HCT116 (cell line): Measurements from ENCODE around the gene RGS6. TPM values are rescaled to one million over a fixed set of nuclear protein-coding genes. Genes with fewer than 3 reads are reported as not detected.

Experiments
- ATAC-seq: fragments of 200-7000 bp; cut with Tn5 transposase; 2 replicates; pipeline ENCODE4 v1.9.1; 2020; ENCODE audit warnings: mild to moderate bottlenecking, moderate library complexity
- BruUV-seq: library from RNA; stranded (reverse); fragments of 400-500 nt; replicated peaks from 2 replicates; lab custom pipeline; 2021; lab: Mats Ljungman, UMichigan
- CTCF ChIA-PET: fragments of 300-600 bp; sonication (Branson Sonifier 250); formaldehyde crosslinking; loops from one replicate; lab custom pipeline; 2021; ENCODE audit warnings: antibody characterized with exemption; lab: Charles Lee
- POLR2A ChIA-PET: fragments of 300-600, 350-600 bp; sonication (Branson Sonifier 250); formaldehyde crosslinking; loops from one replicate; lab custom pipeline; 2021; ENCODE audit warnings: antibody characterized with exemption; lab: Charles Lee
- RAD21 ChIA-PET, 2 experiments: fragments of 300-600 bp; sonication (Branson Sonifier 250); formaldehyde crosslinking; loops; one replicate each; lab custom pipeline; 2023; ENCODE audit warnings: low total read pairs in 2 of 2; ENCODE audit not compliant: uncharacterized antibody in 2 of 2, unreplicated experiment in 2 of 2, low non-redundant PET in 1 of 2; lab: Charles Lee
- DNase-seq: peaks from one replicate; pipeline ENCODE4 v3.0.0-alpha.2; 2010; ENCODE audit warnings: low read depth, low spot score
- H2AFZ ChIP-seq: fragments of 200-600 bp; shearing (Covaris generic), sonication (generic); 2 replicates; pipeline ENCODE4 v1.6.1; 2017; ENCODE audit warnings: low read depth, mixed run types, mixed read lengths, antibody characterized with exemption, low read length; ENCODE audit not compliant: poor library complexity, severe bottlenecking
- H3K27ac ChIP-seq: 2 replicates; pipeline ENCODE4 v1.5.1; 2012; ENCODE audit warnings: low read depth, low read length
- H3K27me3 ChIP-seq: fragments of 200-600 bp; sonication (generic); 2 replicates; pipeline ENCODE4 v1.6.1; 2016; ENCODE audit warnings: mixed run types, low read length, mixed read lengths; ENCODE audit not compliant: insufficient read depth
- H3K36me3 ChIP-seq, 2 experiments: fragments of 200-500 bp in 1 of 2; fragments of 200-600 bp in 1 of 2; sonication (Bioruptor generic) in 1 of 2; sonication (generic) in 1 of 2; 2 replicates each; pipeline versions ENCODE4 v1.5.1 to v1.6.1; 2014 to 2016; ENCODE audit warnings: low read length in 2 of 2, inconsistent platforms in 1 of 2, mixed read lengths in 1 of 2, mixed run types in 1 of 2; ENCODE audit not compliant: insufficient read depth in 2 of 2, control insufficient read depth in 1 of 2
- H3K4me1 ChIP-seq, 2 experiments: fragments of 200-600 bp in 1 of 2; sonication (generic) in 1 of 2; 2 replicates each; pipeline versions ENCODE4 v1.5.1 to v1.6.1; 2012 to 2017; ENCODE audit warnings: low read length in 2 of 2, inconsistent platforms in 1 of 2, mild to moderate bottlenecking in 1 of 2, mixed read lengths in 1 of 2, mixed run types in 1 of 2, moderate library complexity in 1 of 2; ENCODE audit not compliant: insufficient read depth in 2 of 2, control insufficient read depth in 1 of 2
- H3K4me2 ChIP-seq: fragments of 200-600 bp; sonication (generic); 2 replicates; pipeline ENCODE4 v1.6.1; 2017; ENCODE audit warnings: mixed run types, low read length, mixed read lengths
- H3K4me3 ChIP-seq, 2 experiments: fragments of 200-600 bp in 1 of 2; sonication (generic) in 1 of 2; replicated peaks in 1 of 2; 2 replicates each; pipeline ENCODE4 v1.5.1; 2011 to 2016; ENCODE audit warnings: low read length in 2 of 2, control low read depth in 1 of 2, low read depth in 1 of 2, mild to moderate bottlenecking in 1 of 2, mixed read lengths in 1 of 2, mixed run types in 1 of 2
- H3K79me2 ChIP-seq: fragments of 200-600 bp; sonication (generic); 2 replicates; pipeline ENCODE4 v1.6.1; 2017; ENCODE audit warnings: mild to moderate bottlenecking, mixed run types, low read length, moderate library complexity, mixed read lengths; ENCODE audit not compliant: insufficient read depth
- H3K9ac ChIP-seq: fragments of 200-600 bp; sonication (generic); 2 replicates; pipeline ENCODE4 v1.6.1; 2016; ENCODE audit warnings: low read length, mixed read lengths
- H3K9me2 ChIP-seq: fragments of 200-600 bp; sonication (generic), shearing (Covaris generic); 2 replicates; pipeline ENCODE4 v1.6.1; 2017; ENCODE audit warnings: mixed run types, mild to moderate bottlenecking, moderate library complexity; ENCODE audit not compliant: insufficient read depth
- H3K9me3 ChIP-seq, 2 experiments: fragments of 200-500 bp in 1 of 2; fragments of 200-600 bp in 1 of 2; sonication (Bioruptor generic) in 1 of 2; sonication (generic) in 1 of 2; 2 replicates each; pipeline ENCODE4 v1.6.1; 2014 to 2017; ENCODE audit warnings: low read length in 2 of 2, mixed read lengths in 2 of 2, inconsistent platforms in 1 of 2, low read depth in 1 of 2, mild to moderate bottlenecking in 1 of 2, mixed run types in 1 of 2, moderate library complexity in 1 of 2; ENCODE audit not compliant: control insufficient read depth in 1 of 2, insufficient read depth in 1 of 2
- H4K20me1 ChIP-seq: fragments of 200-600 bp; sonication (generic), shearing (Covaris generic); 2 replicates; pipeline ENCODE4 v1.6.1; 2017; ENCODE audit warnings: mixed run types, mild to moderate bottlenecking, moderate library complexity; ENCODE audit not compliant: insufficient read depth
- CBX3 ChIP-seq: IDR thresholded peaks from 2 replicates; pipeline ENCODE4 v1.6.1; 2012; ENCODE audit warnings: low read depth
- CTCF ChIP-seq, 3 experiments: fragments of 200-600 bp in 1 of 3; sonication (generic) in 1 of 3; IDR thresholded peaks in 2 of 3; conservative IDR thresholded peaks in 1 of 3; 2 replicates each; pipeline ENCODE4 v1.5.1; 2012 to 2017; ENCODE audit warnings: low read depth in 2 of 3, low read length in 2 of 3, antibody characterized with exemption in 1 of 3, borderline replicate concordance in 1 of 3, control low read depth in 1 of 3, mild to moderate bottlenecking in 1 of 3, mixed read lengths in 1 of 3, mixed run types in 1 of 3, moderate library complexity in 1 of 3; ENCODE audit not compliant: insufficient read depth in 1 of 3
- EGR1 ChIP-seq: IDR thresholded peaks from 2 replicates; pipeline ENCODE4 v1.6.1; 2012; ENCODE audit warnings: low read depth
- EZH2 ChIP-seq: fragments of 200-600 bp; sonication (generic); IDR thresholded peaks from 2 replicates; pipeline ENCODE4 v1.6.1; 2017; ENCODE audit warnings: antibody characterized with exemption, mixed run types
- FOSL1 ChIP-seq: IDR thresholded peaks from 2 replicates; pipeline ENCODE4 v1.6.1; 2012; ENCODE audit warnings: low read depth
- POLR2A ChIP-seq: IDR thresholded peaks from 2 replicates; pipeline ENCODE4 v1.7.0; 2011; ENCODE audit warnings: borderline replicate concordance; ENCODE audit not compliant: insufficient read depth, insufficient read length; ENCODE audit errors: extremely low read depth
- POLR2AphosphoS5 ChIP-seq: IDR thresholded peaks from 2 replicates; pipeline ENCODE4 v1.6.1; 2011; ENCODE audit warnings: mild to moderate bottlenecking, low read depth, low read length, moderate library complexity
- RAD21 ChIP-seq: IDR thresholded peaks from 2 replicates; pipeline ENCODE4 v1.6.1; 2012; ENCODE audit warnings: low read depth, mild to moderate bottlenecking
- REST ChIP-seq: IDR thresholded peaks from 2 replicates; pipeline ENCODE4 v1.6.1; 2012; ENCODE audit warnings: low read depth
- SRF ChIP-seq: IDR thresholded peaks from 2 replicates; pipeline ENCODE4 v1.6.1; 2012; ENCODE audit warnings: low read depth
- TCF7L2 ChIP-seq: IDR thresholded peaks from 2 replicates; pipeline ENCODE4 v1.7.0; 2011; ENCODE audit warnings: borderline replicate concordance, inconsistent platforms; ENCODE audit not compliant: insufficient read depth, insufficient read length; ENCODE audit errors: extremely low read depth
- YY1 ChIP-seq: IDR thresholded peaks from 2 replicates; pipeline ENCODE4 v1.6.1; 2011; ENCODE audit warnings: low read length, low read depth, moderate library complexity, mild to moderate bottlenecking; ENCODE audit not compliant: insufficient replicate concordance; ENCODE audit errors: extremely low read depth
- ZNF274 ChIP-seq: fragments of 200-500 bp; sonication (Bioruptor generic); IDR thresholded peaks from 2 replicates; pipeline ENCODE4 v1.6.1; 2014; ENCODE audit warnings: mild to moderate bottlenecking, low read depth, low read length, inconsistent platforms
- intact Hi-C: fragments of 100-400 bp; cut with micrococcal nuclease; formaldehyde crosslinking; loops from 2 replicates; pipeline ENCODE4 v1.10.0; 2022
- total RNA-seq: library from RNA; stranded (reverse); gene quantifications from one replicate; pipeline ENCODE4 v1.2.1, GENCODE V29; 2021; ENCODE audit not compliant: unreplicated experiment
- TF ChIP-seq, protein P1 (sequence below): IDR thresholded peaks from 2 replicates; pipeline ENCODE4 v1.6.1; 2011; ENCODE audit warnings: mild to moderate bottlenecking, low read length, moderate library complexity; ENCODE audit not compliant: insufficient replicate concordance; ENCODE audit errors: extremely low read depth
- TF ChIP-seq, protein P2 (sequence below): IDR thresholded peaks from 2 replicates; pipeline ENCODE4 v1.6.1; 2012

Gene RGS6
- total RNA-seq, 1 experiment from 2014 or later = 4.7 TPM

DNA sequence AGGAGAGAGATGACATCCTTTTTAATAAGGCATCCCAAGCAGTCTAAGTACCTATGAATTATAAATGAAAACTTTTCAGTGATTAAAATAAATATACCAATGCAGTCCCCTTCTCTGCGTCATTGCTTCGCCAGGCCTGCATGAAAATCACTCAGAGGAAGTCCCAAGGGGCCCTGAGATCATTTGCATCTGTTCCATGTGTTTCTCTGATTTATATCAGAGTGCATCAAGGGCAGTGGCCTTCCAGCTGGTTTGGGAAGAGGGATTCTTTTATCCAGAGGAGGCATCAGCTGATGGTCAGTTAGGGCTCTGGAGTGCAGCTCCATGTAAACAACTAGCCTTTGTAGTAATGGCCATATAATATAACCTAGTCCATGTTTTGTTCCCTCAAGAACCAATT lies 210.1 kb downstream of the RGS6 start:
- Histone ChIP-seq H3K27ac (no peak overlapping the region), H3K36me3 (no peaks in the 10 kb centered on the region), H3K4me3 (no peak overlapping the region), H4K20me1 (no peaks in the 10 kb centered on the region), H3K4me1 (no peaks in the 10 kb centered on the region), H3K9me2 (no peaks in the 10 kb centered on the region), H3K79me2 (no peaks in the 10 kb centered on the region), H3K27me3 (no peaks in the 10 kb centered on the region), H3K9ac (no peak overlapping the region), H3K9me3 (no peaks in the 10 kb centered on the region), H2AFZ (no peak overlapping the region), H3K4me2 (no peak overlapping the region)
- ChIA-PET RAD21 (no interaction called here), CTCF (no interaction called here), POLR2A (no interaction called here)
- BruUV-seq = no TSS peak
- ATAC-seq (no peak), DNase-seq (no peak)
- TF ChIP-seq, protein P1, sequence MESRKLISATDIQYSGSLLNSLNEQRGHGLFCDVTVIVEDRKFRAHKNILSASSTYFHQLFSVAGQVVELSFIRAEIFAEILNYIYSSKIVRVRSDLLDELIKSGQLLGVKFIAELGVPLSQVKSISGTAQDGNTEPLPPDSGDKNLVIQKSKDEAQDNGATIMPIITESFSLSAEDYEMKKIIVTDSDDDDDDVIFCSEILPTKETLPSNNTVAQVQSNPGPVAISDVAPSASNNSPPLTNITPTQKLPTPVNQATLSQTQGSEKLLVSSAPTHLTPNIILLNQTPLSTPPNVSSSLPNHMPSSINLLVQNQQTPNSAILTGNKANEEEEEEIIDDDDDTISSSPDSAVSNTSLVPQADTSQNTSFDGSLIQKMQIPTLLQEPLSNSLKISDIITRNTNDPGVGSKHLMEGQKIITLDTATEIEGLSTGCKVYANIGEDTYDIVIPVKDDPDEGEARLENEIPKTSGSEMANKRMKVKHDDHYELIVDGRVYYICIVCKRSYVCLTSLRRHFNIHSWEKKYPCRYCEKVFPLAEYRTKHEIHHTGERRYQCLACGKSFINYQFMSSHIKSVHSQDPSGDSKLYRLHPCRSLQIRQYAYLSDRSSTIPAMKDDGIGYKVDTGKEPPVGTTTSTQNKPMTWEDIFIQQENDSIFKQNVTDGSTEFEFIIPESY = no peak
- TF ChIP-seq CBX3 (no peak), RAD21 (no peak), REST (no peak), EZH2 (no peak), TCF7L2 (no peak), EGR1 (no peak), POLR2A (no peak), YY1 (no peak), POLR2AphosphoS5 (no peak), FOSL1 (no peak), ZNF274 (no peak), SRF (no peak), CTCF (IDR thresholded peaks at IDR 0.05 in 2 of 3, conservative IDR thresholded peaks at IDR 0.05 in 1 of 3; ENCODE audit: borderline replicate concordance in 1 of 3, insufficient read depth in 1 of 3, low read depth in 2 of 3, low read length in 2 of 3) (no peak)
- TF ChIP-seq, protein P2, sequence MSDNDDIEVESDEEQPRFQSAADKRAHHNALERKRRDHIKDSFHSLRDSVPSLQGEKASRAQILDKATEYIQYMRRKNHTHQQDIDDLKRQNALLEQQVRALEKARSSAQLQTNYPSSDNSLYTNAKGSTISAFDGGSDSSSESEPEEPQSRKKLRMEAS = no peak
- intact Hi-C loops = no loop called here
